ENCODE measurements around the gene SLC7A6OS. TPM values are rescaled to one million over a fixed set of nuclear protein-coding genes. Genes with fewer than 3 reads are reported as not detected.

SLC7A6OS gene
- polyA plus RNA-seq, 1 donor (not counting 4 experiments of a cell fraction or from before 2014, with no cell fraction given): 12.6 TPM

DNA sequence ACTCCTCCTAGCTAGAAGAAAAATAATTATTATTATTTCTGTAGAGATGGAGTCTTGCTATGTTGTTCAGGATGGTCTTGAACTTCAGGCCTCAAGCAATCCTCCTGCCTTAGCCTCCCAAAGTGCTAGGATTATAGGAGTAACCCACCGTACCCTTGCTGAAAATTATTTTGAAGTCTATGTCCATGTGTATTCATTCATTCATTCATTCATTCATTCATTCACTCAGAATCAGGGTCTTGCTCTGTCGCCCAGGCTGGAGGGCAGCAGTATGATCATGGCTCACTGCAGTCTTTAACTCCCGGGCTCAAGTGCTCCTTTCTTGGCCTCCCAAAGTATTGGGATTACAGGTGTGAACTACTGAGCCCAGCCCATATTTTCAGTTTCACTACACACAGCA lies 4.1 kb downstream of the SLC7A6OS start:
- dilution Hi-C loops (cut with MboI; ENCODE audit: extremely low pct_ligation_motif_present, low sequenced_read_pairs): no loop called here
- Histone ChIP-seq H3K27me3 (ENCODE audit: control insufficient read depth, extremely low read depth, insufficient read depth, low read length) (no peaks in the 10 kb centered on the region), H3K36me3 (ENCODE audit: control insufficient read depth in 2 of 2, extremely low read depth in 1 of 2, insufficient read depth in 2 of 2, low read length in 2 of 2) (peaks cover 20 to 35% of the 10 kb centered on the region in 2 experiments), H3K9ac (ENCODE audit: control insufficient read depth, extremely low read depth, insufficient read depth, low read length) (no peak overlapping the region), H2AFZ (ENCODE audit: control insufficient read depth, low read length) (no peak overlapping the region), H3K4me3 (ENCODE audit: control insufficient read depth in 2 of 3, extremely low read depth in 1 of 3, insufficient read depth in 2 of 3, low read depth in 1 of 3, low read length in 3 of 3) (no peak overlapping the region), H3K79me2 (ENCODE audit: control insufficient read depth, insufficient read depth, low read length) (peaks cover 52% of the 10 kb centered on the region), H4K20me1 (ENCODE audit: control insufficient read depth, extremely low read depth, insufficient read depth, low read length) (no peaks in the 10 kb centered on the region), H3K9me1 (ENCODE audit: control insufficient read depth, extremely low read depth, insufficient read depth, low read length) (no peaks in the 10 kb centered on the region), H3K4me1 (ENCODE audit: control insufficient read depth, extremely low read depth, insufficient read depth, low read length) (peaks cover 11% of the 10 kb centered on the region), H3K9me3 (ENCODE audit: control insufficient read depth, low read depth, low read length) (no peaks in the 10 kb centered on the region), H3K27ac (ENCODE audit: control insufficient read depth, insufficient read depth, low read length) (no peak overlapping the region), H3K4me2 (ENCODE audit: control insufficient read depth, extremely low read depth, insufficient read depth, low read depth, low read length) (no peak overlapping the region)
- TF ChIP-seq EZH2 (IDR thresholded peaks at IDR 0.05; ENCODE audit: low read length): no peak
- no peak for TF ChIP-seq CTCF (optimal IDR thresholded peaks at IDR 0.05 in 1 of 3, IDR thresholded peaks at IDR 0.05 in 1 of 3, conservative IDR thresholded peaks at IDR 0.05 in 1 of 3; ENCODE audit: extremely low read depth in 1 of 3, insufficient read depth in 2 of 3, low read length in 3 of 3)
- FAIRE-seq (no peak), DNase-seq (ENCODE audit: low read depth, low spot score) (no peak)

DNA sequence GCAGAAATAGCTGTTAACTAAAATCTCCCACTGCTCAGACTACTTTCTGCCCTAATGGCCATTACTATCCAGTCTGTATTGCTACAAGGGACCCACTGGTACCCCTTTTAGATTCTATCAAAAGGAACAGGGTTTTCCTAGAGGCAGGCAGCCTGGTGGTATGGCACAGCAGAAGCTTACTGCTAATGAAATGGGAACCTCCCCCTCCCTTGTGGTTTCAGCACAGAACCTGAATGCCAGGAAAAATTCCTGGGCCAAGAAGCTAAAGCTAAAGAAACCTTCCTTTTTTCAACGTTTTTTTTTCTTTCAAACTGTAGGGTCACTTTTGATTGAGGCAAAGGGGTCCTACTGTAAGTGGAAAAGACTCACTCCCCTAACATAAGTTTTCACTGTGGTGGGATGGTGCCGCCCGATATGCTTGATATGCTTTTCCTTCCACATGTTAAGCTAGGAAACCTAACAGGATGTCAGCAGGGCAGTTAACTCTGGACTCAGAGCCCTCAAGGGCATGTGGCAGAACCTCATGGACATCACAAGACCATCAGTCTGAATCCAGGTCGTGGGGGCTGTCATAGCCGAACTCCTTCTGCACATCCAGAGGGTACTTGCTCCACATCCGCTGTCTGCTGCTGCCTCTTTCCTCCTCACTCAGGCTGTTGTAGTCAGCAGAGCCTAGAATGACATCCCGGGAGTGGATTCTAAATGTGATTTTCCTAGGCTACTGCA lies 9.8 kb downstream of the SLC7A6OS start:
- peaks cover 9% of the 10 kb centered on the region for H4K20me1 ChIP-seq (ENCODE audit: control insufficient read depth, extremely low read depth, insufficient read depth, low read length)
- H3K27me3 ChIP-seq (ENCODE audit: control insufficient read depth, extremely low read depth, insufficient read depth, low read length): no peaks in the 10 kb centered on the region
- peaks cover 35% of the 10 kb centered on the region for H3K4me1 ChIP-seq (ENCODE audit: control insufficient read depth, extremely low read depth, insufficient read depth, low read length)
- peak overlapping the region; percentile 60 for H3K9ac ChIP-seq (ENCODE audit: control insufficient read depth, extremely low read depth, insufficient read depth, low read length)
- H3K9me3 ChIP-seq (ENCODE audit: control insufficient read depth, low read depth, low read length): no peaks in the 10 kb centered on the region
- dilution Hi-C loops (cut with MboI; ENCODE audit: extremely low pct_ligation_motif_present, low sequenced_read_pairs): no loop called here
- peaks cover 10% of the 10 kb centered on the region for H3K79me2 ChIP-seq (ENCODE audit: control insufficient read depth, insufficient read depth, low read length)
- H3K36me3 ChIP-seq (ENCODE audit: control insufficient read depth in 2 of 2, extremely low read depth in 1 of 2, insufficient read depth in 2 of 2, low read length in 2 of 2): peaks cover 29 to 66% of the 10 kb centered on the region in 2 experiments
- no peaks in the 10 kb centered on the region for H3K9me1 ChIP-seq (ENCODE audit: control insufficient read depth, extremely low read depth, insufficient read depth, low read length)
- no peak overlapping the region for H3K4me2 ChIP-seq (ENCODE audit: control insufficient read depth, extremely low read depth, insufficient read depth, low read depth, low read length)
- no peak overlapping the region for H2AFZ ChIP-seq (ENCODE audit: control insufficient read depth, low read length)
- TF ChIP-seq EZH2 (IDR thresholded peaks at IDR 0.05; ENCODE audit: low read length) (no peak), CTCF (optimal IDR thresholded peaks at IDR 0.05 in 1 of 3, IDR thresholded peaks at IDR 0.05 in 1 of 3, conservative IDR thresholded peaks at IDR 0.05 in 1 of 3; ENCODE audit: extremely low read depth in 1 of 3, insufficient read depth in 2 of 3, low read length in 3 of 3) (no peak)
- no peak overlapping the region for H3K4me3 ChIP-seq (ENCODE audit: control insufficient read depth in 2 of 3, extremely low read depth in 1 of 3, insufficient read depth in 2 of 3, low read depth in 1 of 3, low read length in 3 of 3)
- no peak for FAIRE-seq
- DNase-seq (ENCODE audit: low read depth, low spot score): no peak
- H3K27ac ChIP-seq (ENCODE audit: control insufficient read depth, insufficient read depth, low read length): peak overlapping the region; percentile 92
